ENCODE results near the gene CHCHD10.

- no peak for TF ChIP-seq ELK1 (IDR thresholded peaks at IDR 0.05; ENCODE audit: borderline replicate concordance, low read depth, low read length)
- no peak for TF ChIP-seq CTCF (conservative IDR thresholded peaks at IDR 0.05; ENCODE audit: low read depth, low read length)
- no peak for TF ChIP-seq CEBPB (IDR thresholded peaks at IDR 0.05; ENCODE audit: low read depth, low read length)
- no peak for TF ChIP-seq FOS (IDR thresholded peaks at IDR 0.05; ENCODE audit: low read depth, low read length)
- TF ChIP-seq USF2 (IDR thresholded peaks at IDR 0.05; ENCODE audit: low read depth, low read length), result no peak
- TF ChIP-seq POLR2A (IDR thresholded peaks at IDR 0.05; ENCODE audit: low read depth, low read length), result no peak
- no peak for TF ChIP-seq MAZ (IDR thresholded peaks at IDR 0.05; ENCODE audit: borderline replicate concordance, low read depth, low read length)
- no peak for TF ChIP-seq RCOR1 (IDR thresholded peaks at IDR 0.05; ENCODE audit: insufficient replicate concordance, low read length)
- no peak for TF ChIP-seq MXI1 (IDR thresholded peaks at IDR 0.05; ENCODE audit: borderline replicate concordance, low read depth, low read length)
- no peak for TF ChIP-seq RAD21 (IDR thresholded peaks at IDR 0.05; ENCODE audit: low read length)
Observed at GRCh38 chr22:23777776-23778576, 10.2 kb upstream of the CHCHD10 start.

All from IMR-90 (cell line).